ENCODE measurements around the gene SLC35F3.

Gene SLC35F3

DNA sequence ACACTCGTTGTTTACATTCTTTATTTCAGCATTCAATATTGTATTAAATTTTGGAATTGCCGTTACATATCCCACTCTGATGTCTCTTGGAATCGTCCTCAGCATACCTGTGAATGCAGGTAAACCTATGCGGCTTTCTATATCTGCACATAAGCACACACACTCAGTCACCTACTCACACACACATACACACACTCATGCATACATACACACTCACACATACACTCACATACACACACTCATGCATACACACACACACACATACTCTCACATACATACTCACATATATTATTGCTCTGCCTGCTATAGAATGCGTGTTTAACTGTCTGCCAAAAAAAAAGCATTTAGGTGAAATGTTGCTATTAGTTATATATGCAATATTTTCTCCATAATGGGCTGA, 415.6 kb downstream of the SLC35F3 start:
- TF ChIP-seq, protein P1, sequence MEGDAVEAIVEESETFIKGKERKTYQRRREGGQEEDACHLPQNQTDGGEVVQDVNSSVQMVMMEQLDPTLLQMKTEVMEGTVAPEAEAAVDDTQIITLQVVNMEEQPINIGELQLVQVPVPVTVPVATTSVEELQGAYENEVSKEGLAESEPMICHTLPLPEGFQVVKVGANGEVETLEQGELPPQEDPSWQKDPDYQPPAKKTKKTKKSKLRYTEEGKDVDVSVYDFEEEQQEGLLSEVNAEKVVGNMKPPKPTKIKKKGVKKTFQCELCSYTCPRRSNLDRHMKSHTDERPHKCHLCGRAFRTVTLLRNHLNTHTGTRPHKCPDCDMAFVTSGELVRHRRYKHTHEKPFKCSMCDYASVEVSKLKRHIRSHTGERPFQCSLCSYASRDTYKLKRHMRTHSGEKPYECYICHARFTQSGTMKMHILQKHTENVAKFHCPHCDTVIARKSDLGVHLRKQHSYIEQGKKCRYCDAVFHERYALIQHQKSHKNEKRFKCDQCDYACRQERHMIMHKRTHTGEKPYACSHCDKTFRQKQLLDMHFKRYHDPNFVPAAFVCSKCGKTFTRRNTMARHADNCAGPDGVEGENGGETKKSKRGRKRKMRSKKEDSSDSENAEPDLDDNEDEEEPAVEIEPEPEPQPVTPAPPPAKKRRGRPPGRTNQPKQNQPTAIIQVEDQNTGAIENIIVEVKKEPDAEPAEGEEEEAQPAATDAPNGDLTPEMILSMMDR (IDR thresholded peaks at IDR 0.05): no peak
- DNase-seq: no peak
- no peak overlapping the region for H3K27ac ChIP-seq
- no peaks in the 10 kb centered on the region for H3K36me3 ChIP-seq
- H3K4me1 ChIP-seq: no peaks in the 10 kb centered on the region
- H3K4me3 ChIP-seq: no peak overlapping the region
- no peaks in the 10 kb centered on the region for H3K9me3 ChIP-seq
- intact Hi-C loops (cut with DNase I; ENCODE audit: low total_unique reads): loop anchor here (10.0 kb wide), 1 partner anchor 205 kb away; no protein-coding TSS in a partner anchor
- H3K27me3 ChIP-seq: peaks cover 0 to 52% of the 10 kb centered on the region in 2 donors

DNA sequence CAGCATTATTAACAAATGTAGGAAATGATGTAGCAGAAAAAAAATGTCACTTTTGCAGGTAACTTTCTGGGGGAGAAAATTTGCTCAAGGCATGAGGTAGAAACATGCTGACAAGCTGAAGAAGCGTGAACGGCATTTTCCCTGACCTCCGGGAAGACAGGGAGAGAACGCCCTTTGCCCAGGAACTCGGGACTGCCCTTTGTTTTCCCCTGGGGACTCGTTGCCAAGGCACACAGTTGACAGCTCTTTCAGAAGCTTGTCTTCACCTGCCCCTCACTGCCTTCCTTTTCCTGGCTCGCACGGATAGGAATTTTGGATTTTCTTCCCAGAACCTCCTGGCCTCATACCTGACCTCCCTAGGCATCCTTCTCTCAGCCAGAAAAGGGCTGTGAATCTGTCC, 416.1 kb downstream of the SLC35F3 start:
- peaks cover 0 to 57% of the 10 kb centered on the region in 2 donors for H3K27me3 ChIP-seq
- no peak for DNase-seq
- intact Hi-C loops (cut with DNase I; ENCODE audit: low total_unique reads): loop anchor here (10.0 kb wide), 1 partner anchor 206 kb away; no protein-coding TSS in a partner anchor

DNA sequence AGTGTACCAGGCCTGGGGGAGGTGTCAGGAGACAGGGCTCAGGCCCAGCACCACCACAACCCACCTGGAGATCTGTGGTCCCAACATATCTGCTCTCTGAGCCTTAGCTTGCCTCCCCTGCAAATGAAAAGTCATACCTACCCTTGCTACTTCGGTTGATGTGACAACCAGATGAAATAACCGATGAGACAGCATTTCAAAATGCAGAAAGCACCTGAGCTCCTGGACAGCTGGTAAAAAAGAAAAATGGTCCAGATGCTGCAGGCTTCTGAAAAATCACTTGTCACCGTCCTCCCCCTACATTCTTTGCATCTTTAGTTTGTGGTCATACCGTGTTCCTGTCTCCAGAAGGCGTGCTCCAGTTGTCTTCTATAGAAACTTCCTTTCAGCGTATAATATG, 416.8 kb downstream of the SLC35F3 start:
- TF ChIP-seq, protein P1 (IDR thresholded peaks at IDR 0.05): no peak
- no peaks in the 10 kb centered on the region for H3K36me3 ChIP-seq
- intact Hi-C loops (cut with DNase I; ENCODE audit: low total_unique reads): loop anchor here (10.0 kb wide), 1 partner anchor 206 kb away; no protein-coding TSS in a partner anchor
- peaks cover 0 to 58% of the 10 kb centered on the region in 2 donors for H3K27me3 ChIP-seq
- DNase-seq: no peak
- no peaks in the 10 kb centered on the region for H3K4me1 ChIP-seq
- H3K27ac ChIP-seq: no peak overlapping the region
- no peak overlapping the region for H3K4me3 ChIP-seq
- no peaks in the 10 kb centered on the region for H3K9me3 ChIP-seq

More for the DNA sequence above, 416.1 kb downstream of the SLC35F3 start:
- TF ChIP-seq, protein P1 (IDR thresholded peaks at IDR 0.05): no peak
- H3K27ac ChIP-seq: no peak overlapping the region
- no peaks in the 10 kb centered on the region for H3K36me3 ChIP-seq
- H3K9me3 ChIP-seq: no peaks in the 10 kb centered on the region
- H3K4me1 ChIP-seq: no peaks in the 10 kb centered on the region
- H3K4me3 ChIP-seq: no peak overlapping the region

DNA sequence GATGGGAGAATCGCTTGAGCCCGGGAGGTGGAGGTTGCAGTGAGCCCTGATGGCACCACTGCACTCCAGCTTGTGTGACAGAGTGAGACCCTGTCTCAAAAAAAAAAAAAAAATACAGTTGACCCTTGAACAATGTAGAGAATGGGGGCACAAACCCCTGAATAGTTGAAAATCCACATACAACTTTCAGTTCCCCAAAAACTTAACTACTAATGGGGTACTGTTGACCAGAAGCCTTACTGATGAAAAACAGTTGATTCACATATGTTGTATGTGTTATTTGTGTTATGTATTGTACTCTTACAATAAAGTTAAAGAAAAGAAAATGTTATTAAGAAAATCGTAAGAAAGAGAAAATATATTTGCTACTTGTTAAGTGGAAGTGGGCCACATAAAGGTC, 417.6 kb downstream of the SLC35F3 start:
- TF ChIP-seq, protein P1 (IDR thresholded peaks at IDR 0.05): no peak
- intact Hi-C loops (cut with DNase I; ENCODE audit: low total_unique reads): loop anchor here (10.0 kb wide), 1 partner anchor 207 kb away; no protein-coding TSS in a partner anchor
- no peak for DNase-seq
- peaks cover 0 to 5% (median 0%) of the 10 kb centered on the region in 4 donors for H3K4me1 ChIP-seq
- H3K4me3 ChIP-seq: no peak overlapping the region
- H3K9me3 ChIP-seq: no peaks in the 10 kb centered on the region
- no peak overlapping the region for H3K27ac ChIP-seq
- no peaks in the 10 kb centered on the region for H3K36me3 ChIP-seq
- peaks cover 0 to 58% of the 10 kb centered on the region in 2 donors for H3K27me3 ChIP-seq

DNA sequence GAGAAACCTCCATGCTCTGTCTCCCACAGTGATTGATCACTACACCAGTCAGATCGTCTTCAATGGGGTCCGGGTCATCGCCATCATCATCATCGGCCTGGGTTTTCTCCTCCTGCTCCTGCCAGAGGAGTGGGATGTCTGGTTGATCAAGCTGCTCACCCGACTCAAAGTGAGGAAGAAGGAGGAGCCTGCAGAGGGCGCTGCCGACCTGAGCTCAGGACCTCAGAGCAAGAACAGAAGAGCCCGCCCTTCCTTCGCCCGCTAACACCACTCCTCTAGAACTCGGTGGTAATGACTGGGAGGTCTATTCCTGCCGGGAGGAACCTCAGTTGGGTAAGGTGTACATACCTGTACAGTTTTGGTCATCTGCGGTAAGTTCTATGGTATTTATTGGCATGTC, 418.5 kb downstream of the SLC35F3 start:
- no peaks in the 10 kb centered on the region for H3K9me3 ChIP-seq
- H3K36me3 ChIP-seq: no peaks in the 10 kb centered on the region
- no peak overlapping the region for H3K27ac ChIP-seq
- no peak for DNase-seq
- H3K4me3 ChIP-seq: no peak overlapping the region
- intact Hi-C loops (cut with DNase I; ENCODE audit: low total_unique reads): loop anchor here (10.0 kb wide), 1 partner anchor 208 kb away; no protein-coding TSS in a partner anchor
- peaks cover 0 to 50% of the 10 kb centered on the region in 2 donors for H3K27me3 ChIP-seq
- H3K4me1 ChIP-seq: peaks cover 0 to 5% (median 0%) of the 10 kb centered on the region in 4 donors
- TF ChIP-seq, protein P1 (IDR thresholded peaks at IDR 0.05): no peak
